Activated CD8-positive, alpha-beta memory T cell treated with anti-CD3 and anti-CD28 coated beads, Interleukin-2, amount 10 ng/mL, durations not matched to agents 7 days and 5 days (primary cell): Measurements from ENCODE around the gene GSTT2B. TPM values are rescaled to one million over a fixed set of nuclear protein-coding genes. Genes with fewer than 3 reads are reported as not detected.
"Not testable (repeated sequence)": the region's sequence is repeated elsewhere in the genome, so short reads cannot be mapped to it uniquely, and the experiment has no call there.

Experiments
- ATAC-seq: fragments of 150-1000 bp; cut with Tn5 transposase; one replicate; pipeline ENCODE4 v1.10.0; 2021; ENCODE audit warnings: moderate library complexity
- CTCF ChIA-PET: fragments of 350-600 bp; sonication (Branson Sonifier 250); formaldehyde crosslinking; loops from one replicate; lab custom pipeline; 2021; ENCODE audit warnings: antibody characterized with exemption; lab: Charles Lee
- DNase-seq: peaks from one replicate; pipeline ENCODE4 v3.0.0-alpha.2; 2020
- H3K27ac Mint-ChIP-seq: one replicate; pipeline ENCODE4 v1.8.0; 2021; ENCODE audit warnings: mild to moderate bottlenecking, mixed read lengths
- H3K27me3 Mint-ChIP-seq: one replicate; pipeline ENCODE4 v1.8.0; 2021; ENCODE audit warnings: mixed read lengths
- H3K36me3 Mint-ChIP-seq: one replicate; pipeline ENCODE4 v1.8.0; 2021; ENCODE audit warnings: mild to moderate bottlenecking, mixed read lengths
- H3K4me1 Mint-ChIP-seq: one replicate; pipeline ENCODE4 v1.8.0; 2021; ENCODE audit warnings: mixed read lengths
- H3K4me3 Mint-ChIP-seq: one replicate; pipeline ENCODE4 v1.8.0; 2021; ENCODE audit warnings: mild to moderate bottlenecking, moderate library complexity, mixed read lengths
- H3K9me3 Mint-ChIP-seq: one replicate; pipeline ENCODE4 v1.8.0; 2022; ENCODE audit warnings: low read depth, mixed read lengths
- total RNA-seq, 2 experiments: library from RNA; stranded (reverse); gene quantifications; one replicate each; pipeline ENCODE4 v1.2.3, GENCODE V29; 2021

GSTT2B gene
- total RNA-seq: not detected

DNA sequence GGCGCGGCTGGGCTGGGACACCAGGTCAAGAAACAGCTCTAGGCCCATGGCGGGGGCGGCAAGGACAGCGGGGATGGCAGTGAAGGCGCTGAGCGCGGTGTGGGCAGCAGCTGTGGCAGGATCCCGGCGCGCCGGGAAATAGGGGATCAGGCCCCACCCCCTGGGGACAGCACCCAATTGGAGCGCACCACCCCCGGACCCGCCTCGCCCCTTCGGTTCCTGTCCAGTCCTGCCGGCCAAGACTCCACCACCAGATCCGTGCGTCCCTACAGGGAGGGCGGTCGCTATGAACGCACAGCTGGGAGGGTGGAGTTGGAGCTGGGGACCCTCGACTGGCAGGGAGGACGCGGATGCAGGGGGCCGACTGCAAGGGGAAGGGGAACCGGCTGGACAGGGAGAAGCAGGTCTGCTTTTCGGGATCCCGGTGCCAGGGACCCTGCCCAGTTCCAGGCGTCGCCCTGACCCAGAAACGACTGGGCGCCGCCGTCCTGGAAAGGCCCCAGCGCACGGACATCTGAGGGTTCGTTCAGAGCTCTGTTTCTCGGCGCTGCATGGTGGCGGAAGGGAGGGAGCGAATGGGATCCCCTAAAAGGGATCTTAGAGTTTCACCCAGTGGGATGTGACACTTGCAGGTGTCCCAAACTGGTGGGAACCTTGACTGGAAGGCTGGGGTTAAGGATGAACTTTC, at the start of gene GSTT2B:
Gene GSTT2B (minus strand): TSS at position 112 of the 688 bp plus-strand sequence. CDS start 64 bp downstream, at position 48.
- H3K36me3 Mint-ChIP-seq, DNase-seq, H3K27ac Mint-ChIP-seq, H3K27me3 Mint-ChIP-seq, H3K9me3 Mint-ChIP-seq, CTCF ChIA-PET, H3K4me3 Mint-ChIP-seq, H3K4me1 Mint-ChIP-seq: not testable (repeated sequence)
- peak; percentile 37 for ATAC-seq

DNA sequence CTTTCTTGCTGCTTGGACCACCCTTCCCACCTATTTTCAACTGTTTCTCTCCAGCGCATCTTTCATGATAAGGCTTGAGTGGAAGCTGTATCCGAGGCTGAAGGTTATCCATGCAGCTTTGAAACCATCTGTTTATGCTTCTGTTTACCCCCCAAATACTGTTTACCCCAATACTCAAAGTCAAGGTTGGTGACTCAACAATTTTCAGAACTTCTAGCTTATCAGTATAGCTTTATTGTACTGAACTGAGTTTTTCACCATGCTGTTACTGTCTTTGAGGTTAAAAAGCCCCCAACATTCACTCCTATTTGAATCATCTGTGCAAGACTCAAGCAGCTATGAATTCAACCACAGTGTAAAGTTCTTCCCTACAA, 49.0 kb upstream of the GSTT2B start:
- H3K9me3 Mint-ChIP-seq: peaks cover 2% of the 10 kb centered on the region
- peaks cover 31% of the 10 kb centered on the region for H3K4me1 Mint-ChIP-seq
- CTCF ChIA-PET: interaction anchor here (2.3 to 2.4 kb wide), 2 partner anchors 144 to 147 kb away, joined by 7 to 13 read pairs; no protein-coding TSS in a partner anchor
- no peak for DNase-seq
- no peaks in the 10 kb centered on the region for H3K27me3 Mint-ChIP-seq
- peak overlapping the region; percentile 33 for H3K4me3 Mint-ChIP-seq
- H3K27ac Mint-ChIP-seq: peak overlapping the region; percentile 47
- H3K36me3 Mint-ChIP-seq: peaks cover 3% of the 10 kb centered on the region
- no peak for ATAC-seq

DNA sequence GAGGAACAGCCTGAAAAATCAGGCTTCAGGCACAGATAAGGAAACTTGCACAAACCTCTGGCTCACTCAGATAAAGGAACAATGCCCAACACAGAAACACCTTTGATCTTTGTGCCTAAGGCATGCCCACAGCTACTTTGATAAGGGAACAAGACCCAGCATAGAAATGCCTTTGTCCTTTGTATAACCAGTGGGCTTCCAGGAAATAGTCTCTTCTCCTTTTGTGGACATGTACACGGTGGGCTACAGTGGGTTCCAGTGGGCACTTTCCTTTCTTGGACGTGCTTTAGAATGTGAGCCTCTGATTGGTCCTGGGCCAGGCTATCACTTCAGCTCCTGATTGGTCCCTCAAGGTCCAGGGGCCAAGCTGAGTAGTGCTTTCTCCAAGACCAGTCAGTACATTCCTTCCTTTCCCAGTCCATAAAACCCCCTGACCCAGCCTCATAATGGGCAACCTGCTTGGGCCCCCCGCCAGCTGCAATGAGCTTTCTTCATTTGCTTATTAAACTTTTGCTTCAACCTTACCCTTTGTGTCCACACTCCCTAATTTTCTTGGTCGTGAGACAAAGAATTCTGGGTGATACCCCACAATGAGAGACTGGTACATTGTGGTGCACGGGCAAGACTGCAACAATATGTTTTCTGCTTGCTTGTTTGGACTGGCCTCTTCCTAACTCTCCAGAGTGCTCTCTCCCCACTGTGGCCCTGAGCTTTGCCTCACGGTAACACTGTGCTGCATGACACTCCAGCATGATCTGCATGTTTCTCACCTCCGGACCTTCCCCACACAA, 48.4 kb upstream of the GSTT2B start:
- peaks cover 2% of the 10 kb centered on the region for H3K9me3 Mint-ChIP-seq
- H3K27ac Mint-ChIP-seq: no peak overlapping the region
- ATAC-seq: no peak
- CTCF ChIA-PET: interaction anchor here (2.3 to 2.4 kb wide), 2 partner anchors 145 to 147 kb away, joined by 7 to 13 read pairs; no protein-coding TSS in a partner anchor
- H3K4me1 Mint-ChIP-seq: peaks cover 28% of the 10 kb centered on the region
- no peak for DNase-seq
- H3K4me3 Mint-ChIP-seq: no peak overlapping the region
- no peaks in the 10 kb centered on the region for H3K27me3 Mint-ChIP-seq
- H3K36me3 Mint-ChIP-seq: peaks cover 3% of the 10 kb centered on the region

DNA sequence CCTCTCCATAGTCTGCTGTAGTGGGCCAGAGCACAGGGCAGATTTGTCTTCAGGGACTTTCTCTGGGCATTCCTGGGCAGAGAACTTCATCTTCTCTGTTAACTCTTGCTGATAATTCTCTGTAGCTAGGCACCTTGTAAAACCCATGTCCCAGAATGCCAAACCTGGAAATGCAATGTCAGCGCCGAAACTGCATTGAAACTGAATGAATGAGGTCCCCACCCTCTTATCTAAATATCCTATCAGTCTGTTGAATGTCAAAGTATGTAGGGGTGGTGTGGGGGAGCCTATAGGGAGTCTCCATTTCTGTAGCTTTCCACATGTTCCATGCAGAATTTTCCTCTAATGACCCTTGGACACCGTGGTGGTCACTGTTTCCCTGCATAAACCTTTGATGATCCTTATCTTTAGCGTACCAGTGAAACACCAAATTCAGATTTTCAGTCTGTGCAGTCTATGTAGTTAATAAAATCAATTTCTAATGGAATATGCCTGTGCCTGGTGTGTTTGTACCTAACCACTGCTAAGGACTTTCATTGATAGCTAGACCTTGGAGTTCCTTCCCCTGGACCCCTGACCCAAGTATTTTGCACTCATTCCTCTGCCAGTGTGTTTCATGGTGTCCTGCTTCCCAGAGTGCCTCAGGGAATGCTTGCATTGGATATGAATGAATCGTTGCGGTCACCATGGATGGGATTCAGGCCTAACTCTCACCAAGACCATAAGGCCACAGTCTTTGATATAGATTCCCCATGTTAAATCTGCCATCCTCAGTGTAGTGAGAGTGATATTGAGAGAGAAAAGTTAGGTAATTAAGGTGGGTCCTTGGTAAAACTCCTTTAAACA, 47.6 kb upstream of the GSTT2B start:
- Mint-ChIP-seq H3K27me3 (no peaks in the 10 kb centered on the region), H3K4me3 (no peak overlapping the region), H3K9me3 (peaks cover 2% of the 10 kb centered on the region), H3K27ac (no peak overlapping the region), H3K36me3 (peaks cover 2% of the 10 kb centered on the region), H3K4me1 (peaks cover 22% of the 10 kb centered on the region)
- ATAC-seq: no peak
- CTCF ChIA-PET: interaction anchor here (1.6 kb wide), 1 partner anchor 149 kb away, joined by 5 read pairs; no protein-coding TSS in a partner anchor
- DNase-seq: no peak

GRCh38 chr22:24008022-24008283, 47.0 kb upstream of the GSTT2B start:
- no peak for DNase-seq
- H3K4me1 Mint-ChIP-seq: peaks cover 17% of the 10 kb centered on the region
- no peak overlapping the region for H3K27ac Mint-ChIP-seq
- H3K36me3 Mint-ChIP-seq: no peaks in the 10 kb centered on the region
- ATAC-seq: no peak
- CTCF ChIA-PET: interaction anchor here (1.6 kb wide), 1 partner anchor 149 kb away, joined by 5 read pairs; no protein-coding TSS in a partner anchor
- peaks cover 2% of the 10 kb centered on the region for H3K9me3 Mint-ChIP-seq
- no peak overlapping the region for H3K4me3 Mint-ChIP-seq
- H3K27me3 Mint-ChIP-seq: no peaks in the 10 kb centered on the region

GRCh38 chr22:24007253-24008021, 46.4 kb upstream of the GSTT2B start:
- DNase-seq (no peak), ATAC-seq (no peak)
- peaks cover 2% of the 10 kb centered on the region for H3K9me3 Mint-ChIP-seq
- H3K27me3 Mint-ChIP-seq: no peaks in the 10 kb centered on the region
- CTCF ChIA-PET: interaction anchor here (1.1 to 1.6 kb wide), 2 partner anchors 15 to 150 kb away, joined by 3 to 5 read pairs; no protein-coding TSS in a partner anchor
- no peaks in the 10 kb centered on the region for H3K36me3 Mint-ChIP-seq
- peaks cover 13% of the 10 kb centered on the region for H3K4me1 Mint-ChIP-seq
- no peak overlapping the region for H3K27ac Mint-ChIP-seq
- no peak overlapping the region for H3K4me3 Mint-ChIP-seq

DNA sequence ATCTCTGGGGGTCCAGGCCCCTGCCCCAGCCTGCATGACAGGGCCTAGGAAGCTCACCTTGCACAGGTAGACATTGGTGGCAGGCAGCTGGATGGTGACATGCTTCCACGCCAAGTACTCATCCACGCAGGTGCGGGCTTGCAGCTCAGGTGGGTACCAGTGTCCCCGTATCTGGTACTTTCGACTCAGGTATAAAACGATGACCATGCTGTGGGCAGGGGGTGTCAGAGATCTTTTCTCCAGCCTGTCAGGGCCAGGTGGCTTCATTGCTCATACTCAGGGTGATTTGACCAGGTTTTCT, 45.9 kb upstream of the GSTT2B start:
- H3K36me3 Mint-ChIP-seq: no peaks in the 10 kb centered on the region
- H3K27me3 Mint-ChIP-seq: no peaks in the 10 kb centered on the region
- H3K9me3 Mint-ChIP-seq: peaks cover 2% of the 10 kb centered on the region
- no peak overlapping the region for H3K27ac Mint-ChIP-seq
- H3K4me1 Mint-ChIP-seq: peaks cover 10% of the 10 kb centered on the region
- CTCF ChIA-PET: interaction anchor here (1.1 kb wide), 1 partner anchor 14 kb away, joined by 3 read pairs; no protein-coding TSS in a partner anchor
- no peak for DNase-seq
- no peak overlapping the region for H3K4me3 Mint-ChIP-seq
- no peak for ATAC-seq

GRCh38 chr22:24006207-24006913, 45.4 kb upstream of the GSTT2B start:
- ATAC-seq (no peak), DNase-seq (no peak)
- no peak overlapping the region for H3K4me3 Mint-ChIP-seq
- peaks cover 9% of the 10 kb centered on the region for H3K4me1 Mint-ChIP-seq
- peaks cover 2% of the 10 kb centered on the region for H3K9me3 Mint-ChIP-seq
- no peak overlapping the region for H3K27ac Mint-ChIP-seq
- no peaks in the 10 kb centered on the region for H3K36me3 Mint-ChIP-seq
- CTCF ChIA-PET: interaction anchor here (1.1 kb wide), 1 partner anchor 13 kb away, joined by 3 read pairs; no protein-coding TSS in a partner anchor
- no peaks in the 10 kb centered on the region for H3K27me3 Mint-ChIP-seq

DNA sequence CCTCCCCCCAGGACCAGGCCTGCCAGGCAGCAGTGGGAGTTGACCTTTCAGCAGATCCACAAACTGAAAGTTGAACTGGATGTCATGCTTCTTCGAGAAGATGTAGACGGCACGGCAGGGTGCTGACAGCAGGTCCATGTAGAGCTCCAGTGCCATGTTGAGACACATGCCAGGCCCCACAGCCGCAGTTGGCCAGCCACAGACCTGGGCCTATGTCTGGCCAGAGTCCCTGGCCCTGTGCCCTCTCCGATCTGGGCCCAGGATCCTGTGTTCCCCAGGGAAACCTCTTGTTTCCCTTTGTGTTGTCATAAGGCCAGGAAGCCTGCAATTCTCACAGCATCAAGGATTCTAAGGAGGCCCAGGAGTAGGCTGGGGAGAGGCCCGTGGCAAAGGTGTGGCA, 44.2 kb upstream of the GSTT2B start, which contains the start of gene GSTT4:
Gene GSTT4 (minus strand): TSS at position 253 of the 400 bp plus-strand sequence. CDS start 97 bp downstream, at position 156.
- Mint-ChIP-seq H3K27ac (no peak within 1 kb of the TSS), H3K4me3 (no peak within 1 kb of the TSS), H3K9me3 (peaks cover 2% of the 10 kb centered on the region), H3K36me3 (no peaks in the 10 kb centered on the region), H3K4me1 (peaks cover 2% of the 10 kb centered on the region), H3K27me3 (no peaks in the 10 kb centered on the region)
- CTCF ChIA-PET: no interaction called here
- DNase-seq: no peak
- no peak for ATAC-seq

DNA sequence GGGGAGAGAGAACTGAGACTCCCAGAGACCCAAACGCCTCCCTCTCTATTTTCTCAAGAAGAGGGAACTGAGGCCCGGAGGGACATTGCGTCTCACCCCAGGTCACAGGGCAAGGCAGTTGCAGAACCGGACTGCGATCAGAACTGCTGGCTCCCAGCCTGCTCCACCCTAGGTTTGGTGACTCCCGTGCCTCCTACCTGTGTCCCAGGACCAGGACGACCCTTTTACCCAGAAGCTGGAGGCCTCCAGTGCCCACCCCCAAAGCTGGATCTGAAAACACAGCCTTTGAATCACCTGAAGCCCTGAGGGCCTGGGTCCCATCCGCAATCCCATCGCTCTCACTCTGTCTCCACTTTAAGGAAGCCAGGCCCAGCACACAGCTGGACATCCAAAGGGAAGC, 42.9 kb upstream of the GSTT2B start:
- Mint-ChIP-seq H3K9me3 (no peaks in the 10 kb centered on the region), H3K27me3 (no peaks in the 10 kb centered on the region), H3K27ac (no peak overlapping the region), H3K4me1 (no peaks in the 10 kb centered on the region), H3K4me3 (no peak overlapping the region), H3K36me3 (no peaks in the 10 kb centered on the region)
- CTCF ChIA-PET: interaction anchor here (1.2 kb wide), 1 partner anchor 151 kb away, joined by 3 read pairs; no protein-coding TSS in a partner anchor
- DNase-seq (no peak), ATAC-seq (no peak)

- H3K4me3 Mint-ChIP-seq: no peak overlapping the region
- H3K36me3 Mint-ChIP-seq: no peaks in the 10 kb centered on the region
- H3K27ac Mint-ChIP-seq: no peak overlapping the region
- CTCF ChIA-PET: no interaction called here
- DNase-seq (no peak), ATAC-seq (no peak)
- peaks cover under 1% of the 10 kb centered on the region for H3K27me3 Mint-ChIP-seq
- H3K9me3 Mint-ChIP-seq: no peaks in the 10 kb centered on the region
- no peaks in the 10 kb centered on the region for H3K4me1 Mint-ChIP-seq
Observed at GRCh38 chr22:24002851-24003250, 41.9 kb upstream of the GSTT2B start.

DNA sequence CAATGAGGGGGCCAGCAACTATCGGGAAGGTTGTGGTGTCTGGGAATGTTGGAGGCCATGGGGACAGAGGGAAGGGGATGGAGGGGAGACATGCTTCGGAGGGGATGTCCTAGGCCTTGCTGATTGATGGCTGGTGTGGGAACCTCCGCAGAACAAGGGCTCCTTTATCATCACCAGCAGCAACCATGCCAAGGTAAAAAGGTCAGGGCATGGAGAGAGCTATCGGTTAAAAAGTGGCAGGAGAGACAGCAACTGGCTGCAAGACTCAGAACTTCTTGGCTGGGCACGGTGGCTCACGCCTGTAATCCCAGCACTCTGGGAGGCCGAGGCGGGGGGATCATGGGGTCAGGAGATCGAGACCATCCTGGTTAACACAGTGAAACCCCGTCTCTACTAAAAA, 41.3 kb upstream of the GSTT2B start:
- no peak for ATAC-seq
- Mint-ChIP-seq H3K9me3 (no peaks in the 10 kb centered on the region), H3K27me3 (peaks cover 5% of the 10 kb centered on the region), H3K4me3 (no peak overlapping the region), H3K36me3 (no peaks in the 10 kb centered on the region), H3K27ac (no peak overlapping the region), H3K4me1 (peaks cover 2% of the 10 kb centered on the region)
- CTCF ChIA-PET: no interaction called here
- no peak for DNase-seq
